HEK293 (cell line): Measurements from ENCODE around the gene KDM5C.

Experiments
- HOXD13 ChIP-seq: sonication (generic); formaldehyde crosslinking; IDR thresholded peaks from 2 replicates; pipeline ENCODE4 v1.8.0; 2022; ENCODE audit warnings: missing genetic modification reagents, borderline replicate concordance
- ZNF214 ChIP-seq: fragments of 450-650 bp; formaldehyde crosslinking; IDR thresholded peaks from 2 replicates; pipeline ENCODE4 v1.5.1; 2017; ENCODE audit warnings: missing biosample characterization, mild to moderate bottlenecking, missing genetic modification characterization, borderline replicate concordance
- ZNF223 ChIP-seq: fragments of 450-650 bp; formaldehyde crosslinking; IDR thresholded peaks from 2 replicates; pipeline ENCODE4 v1.5.1; 2016; ENCODE audit warnings: missing biosample characterization, missing genetic modification characterization
- ZNF324 ChIP-seq: fragments of 450-650 bp; formaldehyde crosslinking; IDR thresholded peaks from 2 replicates; pipeline ENCODE4 v1.5.1; 2016; ENCODE audit warnings: missing biosample characterization, missing genetic modification characterization
- ZNF335 ChIP-seq: fragments of 450-650 bp; formaldehyde crosslinking; conservative IDR thresholded peaks from 2 replicates; pipeline ENCODE4 v1.5.1; 2016; ENCODE audit warnings: missing biosample characterization, missing genetic modification characterization
- ZNF341 ChIP-seq: fragments of 450-650 bp; formaldehyde crosslinking; IDR thresholded peaks from 2 replicates; pipeline ENCODE4; 2016; ENCODE audit warnings: low read depth, missing biosample characterization, missing genetic modification characterization
- ZNF354C ChIP-seq: fragments of 450-650 bp; formaldehyde crosslinking; IDR thresholded peaks from 2 replicates; pipeline ENCODE4 v1.5.1; 2016; ENCODE audit warnings: missing biosample characterization, missing genetic modification characterization, low read depth, borderline replicate concordance
- ZNF416 ChIP-seq: fragments of 450-650 bp; formaldehyde crosslinking; IDR thresholded peaks from 2 replicates; pipeline ENCODE4 v1.5.1; 2016; ENCODE audit warnings: missing biosample characterization, missing genetic modification characterization
- ZNF423 ChIP-seq: fragments of 450-650 bp; formaldehyde crosslinking; IDR thresholded peaks from 2 replicates; pipeline ENCODE4 v1.5.1; 2016; ENCODE audit warnings: missing biosample characterization, missing genetic modification characterization
- ZNF426 ChIP-seq: fragments of 450-650 bp; formaldehyde crosslinking; IDR thresholded peaks from 2 replicates; pipeline ENCODE4 v1.5.1; 2017; ENCODE audit warnings: missing biosample characterization, missing genetic modification characterization, mild to moderate bottlenecking, inconsistent platforms, moderate library complexity
- ZNF521 ChIP-seq: fragments of 450-650 bp; formaldehyde crosslinking; IDR thresholded peaks from 2 replicates; pipeline ENCODE4 v1.5.1; 2017; ENCODE audit warnings: missing biosample characterization, mild to moderate bottlenecking, missing genetic modification characterization
- ZNF530 ChIP-seq: fragments of 450-650 bp; formaldehyde crosslinking; IDR thresholded peaks from 2 replicates; pipeline ENCODE4 v1.5.1; 2016; ENCODE audit warnings: low read depth, missing biosample characterization, missing genetic modification characterization
- ZNF549 ChIP-seq: fragments of 450-650 bp; IDR thresholded peaks from 2 replicates; pipeline ENCODE4 v1.5.1; 2018; ENCODE audit warnings: missing biosample characterization, missing genetic modification characterization, mild to moderate bottlenecking, inconsistent platforms, moderate library complexity
- ZNF600 ChIP-seq: fragments of 450-650 bp; formaldehyde crosslinking; IDR thresholded peaks from 2 replicates; pipeline ENCODE4 v1.5.1; 2016; ENCODE audit warnings: missing biosample characterization, missing genetic modification characterization
- ZNF623 ChIP-seq: fragments of 450-650 bp; formaldehyde crosslinking; IDR thresholded peaks from 2 replicates; pipeline ENCODE4 v1.5.1; 2016; ENCODE audit warnings: missing biosample characterization, missing genetic modification characterization
- ZNF658 ChIP-seq: fragments of 450-650 bp; formaldehyde crosslinking; IDR thresholded peaks from 2 replicates; pipeline ENCODE4; 2016; ENCODE audit warnings: missing biosample characterization, missing genetic modification characterization
- ZSCAN30 ChIP-seq: fragments of 450-650 bp; IDR thresholded peaks from 2 replicates; pipeline ENCODE4 v1.5.1; 2018; ENCODE audit warnings: missing biosample characterization, mild to moderate bottlenecking, missing genetic modification characterization, moderate library complexity
- TF ChIP-seq, protein P1 (sequence below): sonication (generic); formaldehyde crosslinking; IDR thresholded peaks from 2 replicates; pipeline ENCODE4 v1.8.1; 2022; ENCODE audit warnings: mild to moderate bottlenecking, moderate library complexity, missing genetic modification reagents
- TF ChIP-seq, protein P2 (sequence below): fragments of 450-650 bp; formaldehyde crosslinking; IDR thresholded peaks from 2 replicates; pipeline ENCODE4 v1.5.1; 2017; ENCODE audit warnings: missing biosample characterization, missing genetic modification characterization
- TF ChIP-seq, protein P3 (sequence below): fragments of 450-650 bp; formaldehyde crosslinking; IDR thresholded peaks from 2 replicates; pipeline ENCODE4 v1.5.1; 2016; ENCODE audit warnings: missing biosample characterization, missing genetic modification characterization, low read depth
- TF ChIP-seq, protein P4 (sequence below): fragments of 450-650 bp; formaldehyde crosslinking; IDR thresholded peaks from 2 replicates; pipeline ENCODE4 v1.5.1; 2016; ENCODE audit warnings: missing biosample characterization, missing genetic modification characterization
- TF ChIP-seq, protein P5 (sequence below): fragments of 450-650 bp; formaldehyde crosslinking; IDR thresholded peaks from 2 replicates; pipeline ENCODE4 v1.5.1; 2016; ENCODE audit warnings: missing biosample characterization, missing genetic modification characterization
- TF ChIP-seq, protein P6 (sequence below): fragments of 450-650 bp; formaldehyde crosslinking; IDR thresholded peaks from 2 replicates; pipeline ENCODE4 v1.5.1; 2016; ENCODE audit warnings: missing biosample characterization, missing genetic modification characterization
- TF ChIP-seq, protein P7 (sequence below): fragments of 450-650 bp; formaldehyde crosslinking; IDR thresholded peaks from 2 replicates; pipeline ENCODE4 v1.5.1; 2016; ENCODE audit warnings: missing biosample characterization, missing genetic modification characterization
- TF ChIP-seq, protein P8 (sequence below): fragments of 450-650 bp; formaldehyde crosslinking; IDR thresholded peaks from 2 replicates; pipeline ENCODE4 v1.5.1; 2016; ENCODE audit warnings: missing biosample characterization, missing genetic modification characterization

KDM5C gene

GRCh38 chrX:53224860-53225797 lies at the start of gene KDM5C (continued):
- TF ChIP-seq ZNF600 (tag by site-specific recombination) (peak; percentile 64; the same call in 1 of the 2 replicates), ZNF658 (0 out of 2 replicates have a peak, but pooled peaks have one; percentile 16), ZNF341 (tag by site-specific recombination) (peak; percentile 79), ZNF623 (tag by site-specific recombination) (peak; percentile 52; the same call in 1 of the 2 replicates), ZNF521 (tag by site-specific recombination) (no peak), ZNF335 (tag by site-specific recombination) (peak; percentile 92), ZNF549 (tag by site-specific recombination) (no peak), ZNF423 (tag by site-specific recombination) (no peak; the same call in 1 of the 2 replicates), ZNF223 (tag by site-specific recombination) (no peak), ZNF416 (tag by site-specific recombination) (no peak), ZNF214 (tag by site-specific recombination) (no peak), ZNF530 (tag by site-specific recombination) (0 out of 2 replicates have a peak, but pooled peaks have one; percentile 60), HOXD13 (peak; percentile 96), ZSCAN30 (peak; percentile 79; the same call in 1 of the 2 replicates), ZNF324 (tag by site-specific recombination) (peak; percentile 100), ZNF354C (tag by site-specific recombination) (no peak), ZNF426 (0 out of 2 replicates have a peak, but pooled peaks have one; percentile 7)
- TF ChIP-seq, protein P1, sequence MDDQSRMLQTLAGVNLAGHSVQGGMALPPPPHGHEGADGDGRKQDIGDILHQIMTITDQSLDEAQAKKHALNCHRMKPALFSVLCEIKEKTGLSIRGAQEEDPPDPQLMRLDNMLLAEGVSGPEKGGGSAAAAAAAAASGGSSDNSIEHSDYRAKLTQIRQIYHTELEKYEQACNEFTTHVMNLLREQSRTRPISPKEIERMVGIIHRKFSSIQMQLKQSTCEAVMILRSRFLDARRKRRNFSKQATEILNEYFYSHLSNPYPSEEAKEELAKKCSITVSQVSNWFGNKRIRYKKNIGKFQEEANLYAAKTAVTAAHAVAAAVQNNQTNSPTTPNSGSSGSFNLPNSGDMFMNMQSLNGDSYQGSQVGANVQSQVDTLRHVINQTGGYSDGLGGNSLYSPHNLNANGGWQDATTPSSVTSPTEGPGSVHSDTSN (CRISPR knock-in tag): peak; percentile 79; the same call in 1 of the 2 replicates
- TF ChIP-seq, protein P2, sequence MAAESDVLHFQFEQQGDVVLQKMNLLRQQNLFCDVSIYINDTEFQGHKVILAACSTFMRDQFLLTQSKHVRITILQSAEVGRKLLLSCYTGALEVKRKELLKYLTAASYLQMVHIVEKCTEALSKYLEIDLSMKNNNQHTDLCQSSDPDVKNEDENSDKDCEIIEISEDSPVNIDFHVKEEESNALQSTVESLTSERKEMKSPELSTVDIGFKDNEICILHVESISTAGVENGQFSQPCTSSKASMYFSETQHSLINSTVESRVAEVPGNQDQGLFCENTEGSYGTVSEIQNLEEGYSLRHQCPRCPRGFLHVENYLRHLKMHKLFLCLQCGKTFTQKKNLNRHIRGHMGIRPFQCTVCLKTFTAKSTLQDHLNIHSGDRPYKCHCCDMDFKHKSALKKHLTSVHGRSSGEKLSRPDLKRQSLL (tag by site-specific recombination): peak; percentile 30
- TF ChIP-seq, protein P3, sequence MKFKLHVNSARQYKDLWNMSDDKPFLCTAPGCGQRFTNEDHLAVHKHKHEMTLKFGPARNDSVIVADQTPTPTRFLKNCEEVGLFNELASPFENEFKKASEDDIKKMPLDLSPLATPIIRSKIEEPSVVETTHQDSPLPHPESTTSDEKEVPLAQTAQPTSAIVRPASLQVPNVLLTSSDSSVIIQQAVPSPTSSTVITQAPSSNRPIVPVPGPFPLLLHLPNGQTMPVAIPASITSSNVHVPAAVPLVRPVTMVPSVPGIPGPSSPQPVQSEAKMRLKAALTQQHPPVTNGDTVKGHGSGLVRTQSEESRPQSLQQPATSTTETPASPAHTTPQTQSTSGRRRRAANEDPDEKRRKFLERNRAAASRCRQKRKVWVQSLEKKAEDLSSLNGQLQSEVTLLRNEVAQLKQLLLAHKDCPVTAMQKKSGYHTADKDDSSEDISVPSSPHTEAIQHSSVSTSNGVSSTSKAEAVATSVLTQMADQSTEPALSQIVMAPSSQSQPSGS (tag by site-specific recombination): peak; percentile 78; the same call in 1 of the 2 replicates
- TF ChIP-seq, protein P4, sequence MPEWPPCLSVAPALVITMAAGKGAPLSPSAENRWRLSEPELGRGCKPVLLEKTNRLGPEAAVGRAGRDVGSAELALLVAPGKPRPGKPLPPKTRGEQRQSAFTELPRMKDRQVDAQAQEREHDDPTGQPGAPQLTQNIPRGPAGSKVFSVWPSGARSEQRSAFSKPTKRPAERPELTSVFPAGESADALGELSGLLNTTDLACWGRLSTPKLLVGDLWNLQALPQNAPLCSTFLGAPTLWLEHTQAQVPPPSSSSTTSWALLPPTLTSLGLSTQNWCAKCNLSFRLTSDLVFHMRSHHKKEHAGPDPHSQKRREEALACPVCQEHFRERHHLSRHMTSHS (tag by site-specific recombination): no peak; the same call in 1 of the 2 replicates
- TF ChIP-seq, protein P5, sequence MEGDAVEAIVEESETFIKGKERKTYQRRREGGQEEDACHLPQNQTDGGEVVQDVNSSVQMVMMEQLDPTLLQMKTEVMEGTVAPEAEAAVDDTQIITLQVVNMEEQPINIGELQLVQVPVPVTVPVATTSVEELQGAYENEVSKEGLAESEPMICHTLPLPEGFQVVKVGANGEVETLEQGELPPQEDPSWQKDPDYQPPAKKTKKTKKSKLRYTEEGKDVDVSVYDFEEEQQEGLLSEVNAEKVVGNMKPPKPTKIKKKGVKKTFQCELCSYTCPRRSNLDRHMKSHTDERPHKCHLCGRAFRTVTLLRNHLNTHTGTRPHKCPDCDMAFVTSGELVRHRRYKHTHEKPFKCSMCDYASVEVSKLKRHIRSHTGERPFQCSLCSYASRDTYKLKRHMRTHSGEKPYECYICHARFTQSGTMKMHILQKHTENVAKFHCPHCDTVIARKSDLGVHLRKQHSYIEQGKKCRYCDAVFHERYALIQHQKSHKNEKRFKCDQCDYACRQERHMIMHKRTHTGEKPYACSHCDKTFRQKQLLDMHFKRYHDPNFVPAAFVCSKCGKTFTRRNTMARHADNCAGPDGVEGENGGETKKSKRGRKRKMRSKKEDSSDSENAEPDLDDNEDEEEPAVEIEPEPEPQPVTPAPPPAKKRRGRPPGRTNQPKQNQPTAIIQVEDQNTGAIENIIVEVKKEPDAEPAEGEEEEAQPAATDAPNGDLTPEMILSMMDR (tag by site-specific recombination): peak; percentile 55; the same call in 1 of the 2 replicates
- TF ChIP-seq, protein P6, sequence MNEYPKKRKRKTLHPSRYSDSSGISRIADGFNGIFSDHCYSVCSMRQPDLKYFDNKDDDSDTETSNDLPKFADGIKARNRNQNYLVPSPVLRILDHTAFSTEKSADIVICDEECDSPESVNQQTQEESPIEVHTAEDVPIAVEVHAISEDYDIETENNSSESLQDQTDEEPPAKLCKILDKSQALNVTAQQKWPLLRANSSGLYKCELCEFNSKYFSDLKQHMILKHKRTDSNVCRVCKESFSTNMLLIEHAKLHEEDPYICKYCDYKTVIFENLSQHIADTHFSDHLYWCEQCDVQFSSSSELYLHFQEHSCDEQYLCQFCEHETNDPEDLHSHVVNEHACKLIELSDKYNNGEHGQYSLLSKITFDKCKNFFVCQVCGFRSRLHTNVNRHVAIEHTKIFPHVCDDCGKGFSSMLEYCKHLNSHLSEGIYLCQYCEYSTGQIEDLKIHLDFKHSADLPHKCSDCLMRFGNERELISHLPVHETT: peak; percentile 100
- TF ChIP-seq, protein P7, sequence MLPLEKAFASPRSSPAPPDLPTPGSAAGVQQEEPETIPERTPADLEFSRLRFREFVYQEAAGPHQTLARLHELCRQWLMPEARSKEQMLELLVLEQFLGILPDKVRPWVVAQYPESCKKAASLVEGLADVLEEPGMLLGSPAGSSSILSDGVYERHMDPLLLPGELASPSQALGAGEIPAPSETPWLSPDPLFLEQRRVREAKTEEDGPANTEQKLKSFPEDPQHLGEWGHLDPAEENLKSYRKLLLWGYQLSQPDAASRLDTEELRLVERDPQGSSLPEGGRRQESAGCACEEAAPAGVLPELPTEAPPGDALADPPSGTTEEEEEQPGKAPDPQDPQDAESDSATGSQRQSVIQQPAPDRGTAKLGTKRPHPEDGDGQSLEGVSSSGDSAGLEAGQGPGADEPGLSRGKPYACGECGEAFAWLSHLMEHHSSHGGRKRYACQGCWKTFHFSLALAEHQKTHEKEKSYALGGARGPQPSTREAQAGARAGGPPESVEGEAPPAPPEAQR (tag by site-specific recombination): peak; percentile 89; the same call in 1 of the 2 replicates
- TF ChIP-seq, protein P8, sequence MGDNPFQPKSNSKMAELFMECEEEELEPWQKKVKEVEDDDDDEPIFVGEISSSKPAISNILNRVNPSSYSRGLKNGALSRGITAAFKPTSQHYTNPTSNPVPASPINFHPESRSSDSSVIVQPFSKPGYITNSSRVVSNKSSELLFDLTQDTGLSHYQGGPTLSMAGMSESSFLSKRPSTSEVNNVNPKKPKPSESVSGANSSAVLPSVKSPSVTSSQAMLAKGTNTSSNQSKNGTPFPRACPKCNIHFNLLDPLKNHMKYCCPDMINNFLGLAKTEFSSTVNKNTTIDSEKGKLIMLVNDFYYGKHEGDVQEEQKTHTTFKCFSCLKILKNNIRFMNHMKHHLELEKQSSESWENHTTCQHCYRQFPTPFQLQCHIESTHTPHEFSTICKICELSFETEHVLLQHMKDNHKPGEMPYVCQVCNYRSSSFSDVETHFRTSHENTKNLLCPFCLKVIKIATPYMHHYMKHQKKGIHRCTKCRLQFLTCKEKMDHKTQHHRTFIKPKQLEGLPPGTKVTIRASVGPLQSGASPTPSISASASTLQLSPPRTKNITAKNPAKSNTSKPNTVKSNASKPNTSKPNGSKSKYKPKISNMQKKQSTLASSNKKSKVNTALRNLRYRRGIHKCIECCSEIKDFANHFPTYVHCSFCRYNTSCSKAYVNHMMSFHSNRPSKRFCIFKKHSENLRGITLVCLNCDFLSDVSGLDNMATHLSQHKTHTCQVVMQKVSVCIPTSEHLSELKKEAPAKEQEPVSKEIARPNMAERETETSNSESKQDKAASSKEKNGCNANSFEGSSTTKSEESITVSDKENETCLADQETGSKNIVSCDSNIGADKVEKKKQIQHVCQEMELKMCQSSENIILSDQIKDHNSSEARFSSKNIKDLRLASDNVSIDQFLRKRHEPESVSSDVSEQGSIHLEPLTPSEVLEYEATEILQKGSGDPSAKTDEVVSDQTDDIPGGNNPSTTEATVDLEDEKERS (tag by site-specific recombination): peak; percentile 96
